Thyroid gland (tissue), 4 donors: Measurements from ENCODE around the gene ZC3H18.

Source experiments
- POLR2A ChIP-seq, 2 donors: fragments of 450-650 bp; IDR thresholded peaks; one replicate each; pipeline ENCODE4 v1.6.1; 2017; ENCODE audit warnings: antibody characterized with exemption in 2 of 2, mild to moderate bottlenecking in 2 of 2, moderate library complexity in 1 of 2
- TF ChIP-seq, protein P1 (sequence below), 6 experiments: fragments of 200-600 bp in 3 of 6; fragments of 450-650 bp in 3 of 6; sonication (generic) in 3 of 6; IDR thresholded peaks; one replicate each; pipeline ENCODE4 v1.5.1; 2016 to 2019; ENCODE audit warnings: antibody characterized with exemption in 6 of 6, mild to moderate bottlenecking in 2 of 6, inconsistent platforms in 1 of 6, moderate library complexity in 1 of 6

DNA sequence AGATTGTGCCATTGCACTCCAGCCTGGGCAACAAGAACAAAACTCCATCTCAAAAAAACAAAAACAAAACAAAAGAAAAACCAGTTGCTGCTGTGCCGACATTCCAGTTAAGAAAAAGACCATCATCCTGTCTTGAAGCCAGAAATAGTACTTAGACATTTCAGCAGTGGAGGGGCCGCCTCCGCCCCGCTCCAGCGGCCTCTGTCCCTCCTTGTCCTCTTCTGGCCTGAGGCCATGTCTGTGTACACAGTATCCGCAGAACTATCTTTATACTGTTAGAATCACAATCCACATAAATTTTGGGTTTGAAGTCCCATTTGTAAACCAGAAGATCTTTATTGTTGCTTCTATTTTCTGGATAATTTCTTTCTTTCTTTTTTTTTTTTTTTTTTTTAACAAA lies 24.9 kb downstream of the ZC3H18 start:
- no peak for TF ChIP-seq POLR2A (IDR thresholded peaks at IDR 0.05)
- TF ChIP-seq, protein P1, sequence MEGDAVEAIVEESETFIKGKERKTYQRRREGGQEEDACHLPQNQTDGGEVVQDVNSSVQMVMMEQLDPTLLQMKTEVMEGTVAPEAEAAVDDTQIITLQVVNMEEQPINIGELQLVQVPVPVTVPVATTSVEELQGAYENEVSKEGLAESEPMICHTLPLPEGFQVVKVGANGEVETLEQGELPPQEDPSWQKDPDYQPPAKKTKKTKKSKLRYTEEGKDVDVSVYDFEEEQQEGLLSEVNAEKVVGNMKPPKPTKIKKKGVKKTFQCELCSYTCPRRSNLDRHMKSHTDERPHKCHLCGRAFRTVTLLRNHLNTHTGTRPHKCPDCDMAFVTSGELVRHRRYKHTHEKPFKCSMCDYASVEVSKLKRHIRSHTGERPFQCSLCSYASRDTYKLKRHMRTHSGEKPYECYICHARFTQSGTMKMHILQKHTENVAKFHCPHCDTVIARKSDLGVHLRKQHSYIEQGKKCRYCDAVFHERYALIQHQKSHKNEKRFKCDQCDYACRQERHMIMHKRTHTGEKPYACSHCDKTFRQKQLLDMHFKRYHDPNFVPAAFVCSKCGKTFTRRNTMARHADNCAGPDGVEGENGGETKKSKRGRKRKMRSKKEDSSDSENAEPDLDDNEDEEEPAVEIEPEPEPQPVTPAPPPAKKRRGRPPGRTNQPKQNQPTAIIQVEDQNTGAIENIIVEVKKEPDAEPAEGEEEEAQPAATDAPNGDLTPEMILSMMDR (IDR thresholded peaks at IDR 0.05), result no peak
